A673 (cell line): ENCODE measurements around the gene IFI35. TPM values are rescaled to one million over a fixed set of nuclear protein-coding genes. Genes with fewer than 3 reads are reported as not detected.
A peak's percentile ranks its signal among the peaks of the same experiment; 100 is the strongest.

Source experiments
- BruUV-seq: library from RNA; stranded (reverse); fragments of 400-500 nt; replicated peaks from 2 replicates; lab custom pipeline; 2021; lab: Mats Ljungman, UMichigan
- CTCF ChIA-PET: fragments of 300-600 bp; sonication (Branson Sonifier 250); formaldehyde crosslinking; loops from one replicate; lab custom pipeline; 2022; ENCODE audit warnings: antibody characterized with exemption; lab: Charles Lee
- POLR2A ChIA-PET: fragments of 300-600 bp; sonication (Branson Sonifier 250); formaldehyde crosslinking; loops from one replicate; lab custom pipeline; 2022; ENCODE audit warnings: antibody characterized with exemption; ENCODE audit not compliant: low non-redundant PET; lab: Charles Lee
- DNase-seq: peaks from one replicate; pipeline ENCODE4 v3.0.0-alpha.2; 2015; ENCODE audit warnings: low spot score
- H3K27ac ChIP-seq: fragments of 200-600 bp; sonication (generic); 2 replicates; pipeline ENCODE4 v1.5.1; 2016; ENCODE audit warnings: mixed run types, low read depth, mild to moderate bottlenecking, mixed read lengths, antibody characterized with exemption, low read length; ENCODE audit not compliant: poor library complexity, severe bottlenecking
- H3K27me3 ChIP-seq: fragments of 200-600 bp; sonication (generic); replicated peaks from 2 replicates; pipeline ENCODE4 v1.6.1; 2017; ENCODE audit warnings: mixed run types, low read depth, mild to moderate bottlenecking, mixed read lengths, antibody characterized with exemption, low read length; ENCODE audit not compliant: insufficient read depth, poor library complexity
- H3K36me3 ChIP-seq: fragments of 200-600 bp; sonication (generic); 2 replicates; pipeline ENCODE4 v1.6.1; 2016; ENCODE audit warnings: mixed run types, mild to moderate bottlenecking, mixed read lengths, antibody characterized with exemption, low read length; ENCODE audit not compliant: insufficient read depth, poor library complexity, severe bottlenecking
- H3K4me1 ChIP-seq: fragments of 200-600 bp; sonication (generic); 2 replicates; pipeline ENCODE4 v1.6.1; 2017; ENCODE audit warnings: mixed run types, mild to moderate bottlenecking, mixed read lengths, antibody characterized with exemption, low read length; ENCODE audit not compliant: insufficient read depth, poor library complexity, severe bottlenecking
- H3K4me3 ChIP-seq: fragments of 200-600 bp; sonication (generic); 2 replicates; pipeline ENCODE4 v1.5.1; 2016; ENCODE audit warnings: low read depth, mixed run types, mild to moderate bottlenecking, mixed read lengths, low read length; ENCODE audit not compliant: poor library complexity, severe bottlenecking
- H3K9me3 ChIP-seq: fragments of 200-600 bp; sonication (generic); 2 replicates; pipeline ENCODE4 v1.6.1; 2016; ENCODE audit warnings: mixed run types, low read depth, mild to moderate bottlenecking, mixed read lengths, antibody characterized with exemption, low read length; ENCODE audit not compliant: poor library complexity, severe bottlenecking
- CTCF ChIP-seq: fragments of 300-800, 200-600 bp; sonication (generic); conservative IDR thresholded peaks from 2 replicates; pipeline ENCODE4 v1.5.1; 2017; ENCODE audit warnings: low read depth, mild to moderate bottlenecking, antibody characterized with exemption, low read length, moderate library complexity, mixed read lengths
- EZH2 ChIP-seq: fragments of 200-600 bp; sonication (generic); IDR thresholded peaks from 2 replicates; pipeline ENCODE4 v1.6.1; 2017; ENCODE audit warnings: borderline replicate concordance, low read depth, mild to moderate bottlenecking, mixed read lengths, antibody characterized with exemption, low read length; ENCODE audit not compliant: poor library complexity, severe bottlenecking
- intact Hi-C: fragments of 100-400 bp; cut with micrococcal nuclease; formaldehyde crosslinking; loops from one replicate; pipeline ENCODE4 v1.10.0; 2022; ENCODE audit not compliant: unreplicated experiment
- total RNA-seq: library from RNA; stranded (reverse); gene quantifications from 2 replicates; pipeline ENCODE4 v1.2.3, GENCODE V29; 2021

The IFI35 gene
- total RNA-seq, 1 experiment from 2014 or later, result 4.9 TPM

DNA sequence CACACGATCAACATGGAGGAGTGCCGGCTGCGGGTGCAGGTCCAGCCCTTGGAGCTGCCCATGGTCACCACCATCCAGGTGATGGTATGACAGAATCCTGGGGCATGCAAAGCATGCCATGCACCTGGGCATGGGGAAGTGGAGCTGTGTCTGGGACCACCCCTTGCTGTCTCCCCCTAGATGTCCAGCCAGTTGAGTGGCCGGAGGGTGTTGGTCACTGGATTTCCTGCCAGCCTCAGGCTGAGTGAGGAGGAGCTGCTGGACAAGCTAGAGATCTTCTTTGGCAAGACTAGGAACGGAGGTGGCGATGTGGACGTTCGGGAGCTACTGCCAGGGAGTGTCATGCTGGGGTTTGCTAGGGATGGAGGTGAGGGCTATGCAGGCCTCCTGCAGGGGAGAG lies 6.7 kb downstream of the IFI35 start:
- no TSS peak for BruUV-seq
- TF ChIP-seq CTCF (no peak), EZH2 (no peak)

DNA sequence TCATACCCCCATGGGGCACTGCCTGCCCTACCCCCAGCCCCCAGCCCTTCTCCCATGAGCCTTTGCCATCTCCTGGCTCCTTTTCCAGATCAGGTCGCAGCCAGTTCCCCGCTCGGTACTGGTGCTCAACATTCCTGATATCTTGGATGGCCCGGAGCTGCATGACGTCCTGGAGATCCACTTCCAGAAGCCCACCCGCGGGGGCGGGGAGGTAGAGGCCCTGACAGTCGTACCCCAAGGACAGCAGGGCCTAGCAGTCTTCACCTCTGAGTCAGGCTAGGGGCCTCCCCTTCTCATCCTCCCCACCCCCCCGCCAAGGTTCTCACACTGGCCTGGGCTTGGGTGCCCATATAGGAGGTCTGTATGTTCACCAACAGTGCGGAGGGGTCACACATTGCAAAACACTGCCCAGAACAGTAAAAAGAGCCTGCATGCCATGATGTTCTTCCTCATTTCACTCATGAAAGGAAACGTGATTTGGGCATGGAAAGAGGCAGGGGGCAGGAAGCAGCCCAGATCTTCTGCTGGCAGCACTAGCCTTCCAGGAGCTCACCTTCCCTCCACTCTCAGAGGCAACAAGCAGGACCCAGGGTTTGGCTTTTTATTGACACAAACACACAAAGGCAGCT lies 7.5 kb downstream of the IFI35 start:
- Histone ChIP-seq H3K36me3 (no peaks in the 10 kb centered on the region), H3K27me3 (no peaks in the 10 kb centered on the region), H3K27ac (no peak overlapping the region), H3K4me1 (no peaks in the 10 kb centered on the region), H3K9me3 (no peaks in the 10 kb centered on the region), H3K4me3 (no peak overlapping the region)
- DNase-seq, result no peak
- intact Hi-C loops, result no loop called here
- ChIA-PET POLR2A (no interaction called here), CTCF (no interaction called here)
- no TSS peak for BruUV-seq
- TF ChIP-seq EZH2, result no peak
- no peak for TF ChIP-seq CTCF

More for the DNA sequence above, 6.7 kb downstream of the IFI35 start:
- intact Hi-C loops, result no loop called here
- Histone ChIP-seq H3K9me3 (no peaks in the 10 kb centered on the region), H3K36me3 (no peaks in the 10 kb centered on the region), H3K27ac (no peak overlapping the region), H3K27me3 (no peaks in the 10 kb centered on the region), H3K4me1 (no peaks in the 10 kb centered on the region), H3K4me3 (no peak overlapping the region)
- ChIA-PET CTCF (no interaction called here), POLR2A (no interaction called here)
- no peak for DNase-seq

DNA sequence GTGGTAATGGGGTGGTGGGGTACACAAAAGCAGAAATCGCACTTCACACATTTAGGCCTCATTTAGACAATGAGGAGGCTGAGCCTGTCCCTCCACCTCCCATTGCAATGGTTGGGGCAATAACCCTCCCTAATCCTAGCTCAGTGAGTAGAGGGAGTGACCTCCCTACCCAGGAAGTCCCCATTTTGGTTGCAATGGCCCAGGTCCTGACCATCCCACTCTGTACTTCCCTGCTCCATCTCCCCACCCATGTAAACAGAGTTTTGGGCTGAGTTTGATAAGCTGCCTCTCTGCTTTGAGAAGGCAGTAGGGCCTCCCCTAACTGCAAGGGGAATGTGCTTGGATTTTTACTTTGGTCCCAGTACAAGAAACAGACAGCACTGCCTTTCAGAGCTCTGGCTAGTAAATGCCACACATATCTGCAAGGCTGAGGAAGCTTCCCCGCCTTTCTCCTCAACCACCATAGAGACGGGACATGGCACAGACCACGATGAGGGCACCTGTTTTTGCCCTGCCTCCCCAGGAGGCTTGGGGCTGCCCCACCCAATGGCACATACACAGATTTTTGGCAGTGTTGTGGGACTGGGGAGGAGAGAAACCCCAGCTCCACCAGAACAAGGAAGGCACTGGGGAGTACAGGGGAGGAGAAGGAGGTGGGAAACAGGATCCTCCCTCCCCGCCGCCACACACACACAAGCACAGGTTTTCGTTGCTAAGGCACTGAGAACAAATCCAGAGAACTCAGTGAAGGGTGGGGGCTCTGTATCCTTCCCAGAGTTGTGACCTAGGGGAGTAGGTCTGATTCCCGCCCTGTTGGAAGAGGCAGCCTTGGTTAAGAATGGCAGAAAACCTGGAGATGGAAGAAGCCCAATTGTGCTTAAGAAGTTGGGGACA lies 8.3 kb downstream of the IFI35 start:
- no peaks in the 10 kb centered on the region for H3K36me3 ChIP-seq
- DNase-seq, result no peak
- H3K4me3 ChIP-seq, result no peak overlapping the region
- H3K27me3 ChIP-seq, result no peaks in the 10 kb centered on the region
- no peaks in the 10 kb centered on the region for H3K9me3 ChIP-seq
- intact Hi-C loops, result no loop called here
- CTCF ChIA-PET, result no interaction called here
- POLR2A ChIA-PET, result no interaction called here
- no peak overlapping the region for H3K27ac ChIP-seq
- H3K4me1 ChIP-seq, result no peaks in the 10 kb centered on the region
- TF ChIP-seq EZH2, result no peak
- no peak for TF ChIP-seq CTCF
- BruUV-seq, result TSS peak; percentile 64
